ENCODE data around the gene LBR. TPM values are rescaled to one million over a fixed set of nuclear protein-coding genes. Genes with fewer than 3 reads are reported as not detected.

The LBR gene
- polyA plus RNA-seq, 1 experiment: 16.7 TPM

GRCh38 chr1:225462714-225463574 lies 35.1 kb upstream of the LBR start:
- POLR2A ChIA-PET: no interaction called here
- DNase-seq (ENCODE audit: low read depth): no peak

GRCh38 chr1:225462429-225462713 lies 34.5 kb upstream of the LBR start:
- no peak for TF ChIP-seq CTCF (IDR thresholded peaks at IDR 0.05; ENCODE audit: insufficient read depth, low read depth, low read length)
- H3K4me3 ChIP-seq (ENCODE audit: low read depth, low read length): no peak overlapping the region
- ChIA-PET POLR2A (no interaction called here), CTCF (interaction anchor here (3.6 kb wide), 1 partner anchor 12 kb away, joined by 19 read pairs; no protein-coding TSS in a partner anchor)
- no peak for DNase-seq (ENCODE audit: low read depth)
- no peaks in the 10 kb centered on the region for H3K36me3 ChIP-seq (ENCODE audit: control insufficient read depth, insufficient read depth, low read length)
- H3K27me3 ChIP-seq (ENCODE audit: control insufficient read depth, insufficient read depth, low read length): peaks cover 3% of the 10 kb centered on the region; the same call in 1 of the 2 replicates

More at GRCh38 chr1:225462714-225463574, 35.1 kb upstream of the LBR start:
- Histone ChIP-seq H3K27me3 (ENCODE audit: control insufficient read depth, insufficient read depth, low read length) (peaks cover 3% of the 10 kb centered on the region; the same call in 1 of the 2 replicates), H3K4me3 (ENCODE audit: low read depth, low read length) (no peak overlapping the region), H3K36me3 (ENCODE audit: control insufficient read depth, insufficient read depth, low read length) (no peaks in the 10 kb centered on the region)
- no peak for TF ChIP-seq CTCF (IDR thresholded peaks at IDR 0.05; ENCODE audit: insufficient read depth, low read depth, low read length)
- CTCF ChIA-PET: interaction anchor here (3.6 kb wide), 1 partner anchor 12 kb away, joined by 19 read pairs; no protein-coding TSS in a partner anchor

- CTCF ChIA-PET: interaction anchor here (1.1 to 3.6 kb wide), 4 partner anchors 10 to 512 kb away, joined by 3 to 19 read pairs (median 4); no protein-coding TSS in a partner anchor
- POLR2A ChIA-PET: no interaction called here
- no peak overlapping the region for H3K4me3 ChIP-seq (ENCODE audit: low read depth, low read length)
- no peaks in the 10 kb centered on the region for H3K36me3 ChIP-seq (ENCODE audit: control insufficient read depth, insufficient read depth, low read length)
- peaks cover 3% of the 10 kb centered on the region; the same call in 1 of the 2 replicates for H3K27me3 ChIP-seq (ENCODE audit: control insufficient read depth, insufficient read depth, low read length)
- no peak for TF ChIP-seq CTCF (IDR thresholded peaks at IDR 0.05; ENCODE audit: insufficient read depth, low read depth, low read length)
- no peak for DNase-seq (ENCODE audit: low read depth)
Observed at GRCh38 chr1:225461533-225462428, 33.9 kb upstream of the LBR start.

DNA sequence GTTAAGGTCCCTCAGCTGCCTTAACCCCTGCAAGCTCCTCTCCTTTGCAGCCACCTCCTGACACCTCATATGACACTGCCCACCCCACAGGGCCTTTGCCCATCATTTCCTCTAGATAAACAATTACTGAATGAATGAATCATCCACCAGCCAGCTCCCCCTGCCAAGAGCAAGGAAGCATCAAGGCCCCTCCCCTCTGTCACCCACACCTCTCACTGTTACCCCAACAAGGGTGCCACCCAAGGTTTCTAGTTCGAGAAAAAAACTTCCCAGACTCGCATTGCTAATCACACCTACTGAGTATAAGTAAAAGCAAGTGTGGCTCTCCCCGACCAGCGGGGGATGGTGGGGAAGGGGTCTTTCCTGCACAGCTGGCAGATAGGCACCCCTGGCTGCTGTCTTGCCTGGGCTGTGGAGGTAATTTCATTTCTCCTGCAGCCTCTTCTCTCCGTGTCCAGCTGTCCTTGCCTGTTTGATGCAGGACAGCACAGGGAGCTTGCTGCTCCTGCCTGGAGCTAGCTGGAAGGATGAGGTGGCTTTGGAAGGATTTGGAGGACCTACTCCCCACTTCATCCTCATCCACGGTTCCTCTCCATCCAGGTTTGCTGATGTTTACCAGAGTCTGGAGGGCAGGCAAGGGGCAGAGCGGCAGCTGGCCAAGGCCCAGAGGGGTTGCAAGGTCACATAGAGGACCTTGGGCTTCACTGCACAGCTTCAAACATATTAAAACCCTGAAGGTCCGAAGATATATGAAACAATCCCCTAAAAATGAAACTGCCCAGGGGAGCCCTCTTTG lies 33.1 kb upstream of the LBR start:
- Histone ChIP-seq H3K4me3 (ENCODE audit: low read depth, low read length) (no peak overlapping the region), H3K27me3 (ENCODE audit: control insufficient read depth, insufficient read depth, low read length) (peaks cover 3% of the 10 kb centered on the region; the same call in 1 of the 2 replicates), H3K36me3 (ENCODE audit: control insufficient read depth, insufficient read depth, low read length) (no peaks in the 10 kb centered on the region)
- no peak for TF ChIP-seq CTCF (IDR thresholded peaks at IDR 0.05; ENCODE audit: insufficient read depth, low read depth, low read length)
- CTCF ChIA-PET: interaction anchor here (0.8 to 3.6 kb wide), 8 partner anchors 11 to 513 kb away, joined by 3 to 19 read pairs (median 3); no protein-coding TSS in a partner anchor
- POLR2A ChIA-PET: no interaction called here
- no peak for DNase-seq (ENCODE audit: low read depth)
